Measurements from ENCODE around the gene RAB4A.

RAB4A gene

GRCh38 chr1:229247871-229248270 lies 23.0 kb upstream of the RAB4A start:
- DNase-seq: no peak

- no peak for DNase-seq
Measured at GRCh38 chr1:229248821-229249817, 21.8 kb upstream of the RAB4A start.

- DNase-seq: no peak
Measured at GRCh38 chr1:229249854-229250644, 20.9 kb upstream of the RAB4A start.

DNA sequence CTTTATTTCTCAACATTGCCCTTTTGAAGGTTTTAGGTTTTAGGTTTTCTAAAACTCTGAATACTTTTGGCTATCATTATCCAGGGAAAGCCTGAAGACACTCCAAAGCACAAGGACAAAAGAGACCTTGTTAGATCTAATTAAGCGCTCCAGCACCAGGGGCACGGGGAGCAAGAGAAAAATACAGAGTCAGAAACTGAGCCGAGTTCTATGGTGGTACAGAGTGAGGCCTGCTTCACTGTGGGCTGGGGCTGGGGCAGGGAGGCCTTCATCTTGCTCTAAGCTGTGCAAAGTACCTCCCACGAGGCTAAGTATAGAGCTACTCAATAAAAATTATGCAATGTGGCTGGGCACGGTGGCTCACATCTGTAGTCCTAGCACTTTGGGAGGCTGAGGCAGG lies 19.7 kb upstream of the RAB4A start:
- no peak for DNase-seq

GRCh38 chr1:229252228-229252984 lies 18.5 kb upstream of the RAB4A start:
- DNase-seq: no peak

DNA sequence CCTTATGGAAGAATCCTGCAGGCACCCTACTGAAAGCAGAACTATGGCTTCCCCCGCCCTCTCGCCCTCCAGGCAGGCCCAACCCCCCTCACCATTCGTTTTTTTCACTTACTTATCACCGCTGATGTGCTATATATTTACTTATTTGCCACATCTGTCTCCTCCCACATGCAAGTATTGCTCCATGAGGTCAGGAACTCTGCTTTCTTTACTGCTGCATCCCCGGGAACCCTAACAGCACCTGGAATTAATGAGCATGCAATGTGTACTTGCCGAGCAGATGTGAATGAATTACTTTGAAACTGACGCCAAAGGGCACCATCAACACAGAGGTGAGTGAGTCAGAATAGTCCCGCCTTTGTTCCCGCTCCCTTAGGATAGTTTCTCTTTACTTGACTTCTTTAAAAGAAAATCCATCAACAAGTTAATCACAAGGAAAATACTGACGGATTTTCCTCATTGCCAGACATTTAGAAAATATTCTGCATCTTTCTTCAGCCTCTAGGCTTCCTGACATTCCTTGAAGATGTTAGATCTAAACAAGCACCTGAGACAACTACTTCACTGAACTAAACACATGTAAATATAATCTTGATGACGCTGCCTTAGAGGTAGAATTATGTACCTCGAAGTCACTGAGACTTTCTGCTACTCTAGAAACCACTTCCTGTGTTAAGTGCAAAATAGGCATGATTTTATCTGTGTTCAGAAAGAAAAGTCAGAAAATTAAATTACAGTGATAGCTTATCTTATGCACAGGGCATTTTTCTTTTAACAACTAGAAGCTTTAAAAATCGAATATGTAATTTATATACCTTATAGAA lies 17.5 kb upstream of the RAB4A start:
- DNase-seq: no peak

GRCh38 chr1:229254910-229255541 lies 15.9 kb upstream of the RAB4A start:
- no peak for DNase-seq

GRCh38 chr1:229258031-229258756 lies 12.7 kb upstream of the RAB4A start:
- peak; percentile 71 for DNase-seq

GRCh38 chr1:229258757-229259060 lies 12.2 kb upstream of the RAB4A start:
- no peak for DNase-seq

DNA sequence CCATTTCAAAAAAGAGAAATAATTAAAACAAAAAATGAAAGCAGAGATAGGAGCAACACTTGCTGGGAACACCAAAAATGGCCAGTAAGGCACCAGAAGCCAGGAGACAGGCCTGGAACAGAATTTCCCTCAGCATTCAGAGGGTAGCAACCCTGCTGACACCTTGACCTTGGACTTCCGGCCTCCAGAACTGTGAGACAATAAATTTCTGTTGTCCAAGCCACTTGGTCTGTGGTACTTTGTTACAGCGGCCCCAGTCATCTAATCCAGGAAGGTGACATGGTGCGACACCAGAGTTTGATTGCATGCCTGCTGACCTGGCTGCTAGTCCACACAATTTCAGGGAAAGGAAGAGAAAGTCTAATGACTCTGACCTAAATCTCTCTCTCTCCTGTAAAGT lies 10.6 kb upstream of the RAB4A start:
- DNase-seq: no peak

GRCh38 chr1:229262239-229262638 lies 8.7 kb upstream of the RAB4A start:
- DNase-seq: no peak

- DNase-seq: no peak
Measured at GRCh38 chr1:229263254-229263653, 7.7 kb upstream of the RAB4A start.

DNA sequence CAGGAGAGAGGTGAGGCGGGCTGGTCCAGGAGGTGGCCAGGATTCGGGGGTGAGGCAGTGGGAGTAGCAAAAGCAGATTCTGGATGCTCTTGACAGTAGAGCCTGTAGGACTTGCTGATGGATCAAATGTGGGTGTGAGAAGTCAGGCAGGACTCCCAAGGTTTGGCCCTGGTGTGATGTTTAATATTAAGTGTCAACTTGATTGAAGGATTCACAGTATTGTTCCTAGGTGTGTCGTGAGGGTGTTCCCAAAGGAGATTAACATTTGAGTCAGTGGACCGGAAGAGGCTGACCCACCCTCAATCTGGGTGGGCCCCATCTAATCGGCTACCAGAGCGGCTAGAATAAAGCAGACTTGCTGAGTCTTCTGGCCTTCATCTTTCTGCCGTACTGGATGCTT lies 6.8 kb upstream of the RAB4A start:
- DNase-seq: no peak

- DNase-seq: no peak
Measured at GRCh38 chr1:229264487-229264886, 6.4 kb upstream of the RAB4A start.

DNA sequence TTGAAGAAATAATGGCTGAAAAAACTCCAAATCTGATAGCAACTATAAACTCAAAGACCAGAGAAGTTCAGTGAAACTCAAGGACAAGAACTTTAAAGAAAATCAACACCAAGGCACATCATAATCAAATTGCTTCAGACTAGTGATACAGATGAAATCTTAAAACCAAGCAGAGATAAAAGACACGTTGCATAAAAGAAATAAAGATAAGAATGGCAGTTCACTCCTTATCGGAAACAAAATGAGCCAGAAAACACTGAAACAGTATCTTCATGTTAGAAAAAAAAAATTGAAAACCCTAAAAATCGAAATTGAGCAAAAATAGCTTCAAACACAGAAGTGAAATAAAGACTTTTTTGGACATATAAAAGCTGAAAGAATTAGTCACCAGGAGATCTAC lies 4.6 kb upstream of the RAB4A start:
- DNase-seq: no peak

DNA sequence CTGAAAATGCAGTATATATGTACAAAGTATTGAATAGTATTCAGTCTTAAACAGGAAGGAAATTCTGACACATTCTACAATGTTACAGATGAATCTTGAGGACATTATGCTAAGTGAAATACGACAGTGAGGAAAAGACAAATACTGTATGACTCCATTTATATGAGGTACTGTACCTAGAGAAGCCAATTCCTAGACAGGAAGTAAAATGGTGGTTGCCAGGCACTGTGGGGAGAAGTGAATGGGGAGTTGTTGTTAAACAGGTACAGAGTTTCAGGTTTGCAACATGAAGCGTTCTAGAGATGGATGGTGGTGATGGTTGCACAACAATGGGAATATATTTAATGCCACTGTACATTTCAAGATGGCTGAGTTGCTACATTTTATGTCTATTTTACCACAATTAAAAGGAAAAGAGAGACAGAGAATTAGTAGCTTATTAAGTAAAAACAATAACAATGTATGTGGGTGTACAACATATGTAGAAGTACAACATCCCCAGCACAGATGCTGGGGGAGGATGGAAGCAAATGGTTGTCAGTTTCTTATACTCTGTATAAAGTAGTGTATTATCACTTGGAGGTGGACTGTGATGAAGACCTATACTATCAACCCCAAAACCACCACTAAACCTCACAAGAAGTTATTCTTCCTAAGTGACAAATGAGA lies 3.9 kb upstream of the RAB4A start:
- no peak for DNase-seq

GRCh38 chr1:229268505-229268904 lies 2.4 kb upstream of the RAB4A start:
- no peak for DNase-seq

- DNase-seq: peak; percentile 44
Measured at GRCh38 chr1:229271448-229272159, 693 bp downstream of the RAB4A start.

DNA sequence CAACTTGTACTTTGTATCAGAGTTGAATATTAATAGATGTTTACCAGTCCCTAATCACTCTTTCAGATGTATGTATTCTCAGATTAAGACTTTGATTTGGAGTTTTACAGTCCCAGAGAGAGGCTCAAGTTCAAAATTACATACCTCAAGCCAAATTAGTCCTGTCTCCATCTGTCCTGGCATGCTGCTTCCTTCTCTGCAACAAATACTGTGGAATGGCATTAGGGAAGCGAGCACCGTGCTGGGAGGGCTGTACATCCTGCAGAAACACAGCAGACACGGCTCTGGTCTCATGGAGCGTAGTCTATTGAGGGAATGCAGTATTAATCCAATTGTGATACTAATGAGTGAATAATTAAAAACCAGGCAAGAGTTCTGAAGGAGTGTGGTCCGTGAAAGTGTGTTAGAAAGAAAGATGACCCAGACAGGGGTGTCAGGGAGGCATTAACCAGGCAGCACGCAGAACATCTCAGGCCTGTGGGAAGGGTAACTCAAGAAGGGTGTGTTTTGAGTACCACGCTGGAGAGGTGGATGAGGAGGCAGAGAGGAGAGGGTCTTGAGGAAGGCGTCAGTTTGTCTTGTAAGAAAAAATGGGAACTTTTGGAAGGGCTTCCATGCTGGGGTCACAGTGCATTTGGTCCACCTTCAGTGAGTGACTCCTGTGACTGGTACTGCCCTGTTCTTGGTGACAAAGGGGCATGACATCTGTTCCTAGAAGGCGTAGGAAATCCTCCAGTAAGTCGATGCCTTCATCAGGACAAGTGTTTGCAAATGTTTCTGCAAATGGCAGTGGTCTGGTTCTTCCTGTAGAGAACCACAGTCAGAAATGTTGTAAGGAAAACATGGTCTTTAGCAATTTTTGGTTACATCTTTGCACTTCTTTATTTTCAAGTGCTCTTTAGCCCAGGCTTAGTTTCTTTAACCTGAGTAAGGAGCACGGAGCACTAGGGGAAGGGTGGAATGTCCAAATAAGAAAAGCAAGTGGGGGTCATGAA lies 1.6 kb downstream of the RAB4A start:
- DNase-seq: peak; percentile 24
